Breast epithelium (tissue), 4 donors: ENCODE results near the gene SPOCK1. TPM values are rescaled to one million over a fixed set of nuclear protein-coding genes. Genes with fewer than 3 reads are reported as not detected.

ENCODE experiments used
- DNase-seq, 2 donors: peaks; one replicate each; pipeline ENCODE4 v3.0.0-alpha.2; 2019; ENCODE audit warnings: low spot score in 2 of 2
- H3K27ac ChIP-seq, 2 donors: fragments of 200-600 bp; sonication (generic) in 1 of 2; one replicate each; pipeline ENCODE4 v1.5.1; 2016 to 2019; ENCODE audit warnings: mild to moderate bottlenecking in 1 of 2
- H3K27me3 ChIP-seq, 2 donors: fragments of 200-600 bp; sonication (generic) in 1 of 2; one replicate each; pipeline versions ENCODE4 v1.5.1 to v1.6.0; 2017 to 2019; ENCODE audit warnings: control low read depth in 1 of 2, mild to moderate bottlenecking in 1 of 2
- H3K36me3 ChIP-seq: fragments of 200-600 bp; one replicate; pipeline ENCODE4 v1.5.1; 2019
- H3K4me1 ChIP-seq, 2 donors: fragments of 200-600 bp; sonication (generic); one replicate each; pipeline ENCODE4 v1.5.1; 2016 to 2019; ENCODE audit warnings: control low read depth in 1 of 2
- H3K4me3 ChIP-seq, 3 donors: fragments of 200-600 bp; sonication (generic); 1 replicate in 2 of 3; 2 replicates in 1 of 3; pipeline ENCODE4 v1.5.1; 2016 to 2019; ENCODE audit warnings: mild to moderate bottlenecking in 3 of 3, moderate library complexity in 2 of 3
- H3K9me3 ChIP-seq, 2 donors: fragments of 200-600 bp; sonication (generic) in 1 of 2; one replicate each; pipeline ENCODE4 v1.5.1; 2016 to 2019; ENCODE audit warnings: control low read depth in 1 of 2
- CTCF ChIP-seq, 3 donors: fragments of 450-650 bp; IDR thresholded peaks; one replicate each; pipeline ENCODE4 v1.5.1; 2016 to 2017; ENCODE audit warnings: antibody characterized with exemption in 3 of 3, mild to moderate bottlenecking in 3 of 3, moderate library complexity in 3 of 3
- POLR2A ChIP-seq: fragments of 450-650 bp; IDR thresholded peaks from one replicate; pipeline ENCODE4 v1.6.1; 2016; ENCODE audit warnings: antibody characterized with exemption, mild to moderate bottlenecking, moderate library complexity
- POLR2AphosphoS5 ChIP-seq, 3 donors: sonication (generic); formaldehyde crosslinking; IDR thresholded peaks; one replicate each; pipeline ENCODE4 v1.6.1; 2017; ENCODE audit warnings: antibody characterized with exemption in 3 of 3
- intact Hi-C: fragments of 100-400 bp; cut with DNase I; formaldehyde crosslinking; loops from one replicate; pipeline ENCODE4 v1.15.1; 2023; ENCODE audit warnings: low total_unique reads
- total RNA-seq, 3 donors: library from RNA; depleted of rRNA; stranded (reverse); fragments of >200 nt; gene quantifications; one replicate each; pipeline ENCODE4 v1.1.0, GENCODE V29; 2016

SPOCK1 gene
- total RNA-seq, 3 donors from 2014 or later, result 14.5 to 52.0 (median 24.3) TPM

- TF ChIP-seq POLR2AphosphoS5 (IDR thresholded peaks at IDR 0.05), result no peak
- no peak for TF ChIP-seq CTCF (IDR thresholded peaks at IDR 0.05)
- no peak for TF ChIP-seq POLR2A
- Histone ChIP-seq H3K27ac (no peak overlapping the region), H3K4me3 (no peak overlapping the region), H3K36me3 (no peaks in the 10 kb centered on the region), H3K27me3 (no peaks in the 10 kb centered on the region), H3K4me1 (no peaks in the 10 kb centered on the region), H3K9me3 (no peaks in the 10 kb centered on the region)
- DNase-seq, result no peak
- intact Hi-C loops, result no loop called here
These were observed 304.8 kb downstream of the SPOCK1 start for GRCh38 chr5:137194300-137194699.

- no peak for TF ChIP-seq POLR2AphosphoS5 (IDR thresholded peaks at IDR 0.05)
- no peak for TF ChIP-seq CTCF (IDR thresholded peaks at IDR 0.05)
- TF ChIP-seq POLR2A, result no peak
- no peak for DNase-seq
- H3K36me3 ChIP-seq, result no peaks in the 10 kb centered on the region
- no peaks in the 10 kb centered on the region for H3K4me1 ChIP-seq
- no peaks in the 10 kb centered on the region for H3K27me3 ChIP-seq
- H3K9me3 ChIP-seq, result no peaks in the 10 kb centered on the region
- intact Hi-C loops, result no loop called here
- no peak overlapping the region for H3K27ac ChIP-seq
- H3K4me3 ChIP-seq, result no peak overlapping the region
These were observed 306.8 kb downstream of the SPOCK1 start for GRCh38 chr5:137192293-137192743.

GRCh38 chr5:137191179-137191578 is 307.9 kb downstream of the SPOCK1 start:
- Histone ChIP-seq H3K27ac (no peak overlapping the region), H3K36me3 (no peaks in the 10 kb centered on the region), H3K4me3 (no peak overlapping the region), H3K4me1 (no peaks in the 10 kb centered on the region), H3K27me3 (no peaks in the 10 kb centered on the region), H3K9me3 (no peaks in the 10 kb centered on the region)
- TF ChIP-seq POLR2AphosphoS5 (IDR thresholded peaks at IDR 0.05) (no peak), CTCF (IDR thresholded peaks at IDR 0.05) (no peak), POLR2A (no peak)
- DNase-seq, result no peak
- intact Hi-C loops, result no loop called here

- no peak overlapping the region for H3K27ac ChIP-seq
- H3K9me3 ChIP-seq, result no peaks in the 10 kb centered on the region
- no peak for DNase-seq
- no peaks in the 10 kb centered on the region for H3K36me3 ChIP-seq
- TF ChIP-seq CTCF (IDR thresholded peaks at IDR 0.05) (no peak), POLR2A (no peak), POLR2AphosphoS5 (IDR thresholded peaks at IDR 0.05) (no peak)
- H3K4me1 ChIP-seq, result no peaks in the 10 kb centered on the region
- intact Hi-C loops, result no loop called here
- H3K27me3 ChIP-seq, result no peaks in the 10 kb centered on the region
- no peak overlapping the region for H3K4me3 ChIP-seq
These were observed 308.7 kb downstream of the SPOCK1 start for GRCh38 chr5:137190441-137190840.

- no peak overlapping the region for H3K4me3 ChIP-seq
- H3K27ac ChIP-seq, result no peak overlapping the region
- no peaks in the 10 kb centered on the region for H3K4me1 ChIP-seq
- no peak for TF ChIP-seq POLR2A
- TF ChIP-seq POLR2AphosphoS5 (IDR thresholded peaks at IDR 0.05), result no peak
- TF ChIP-seq CTCF (IDR thresholded peaks at IDR 0.05), result no peak
- H3K27me3 ChIP-seq, result no peaks in the 10 kb centered on the region
- no peaks in the 10 kb centered on the region for H3K36me3 ChIP-seq
- no peaks in the 10 kb centered on the region for H3K9me3 ChIP-seq
- no peak for DNase-seq
- intact Hi-C loops, result no loop called here
These were observed 309.1 kb downstream of the SPOCK1 start for GRCh38 chr5:137190031-137190430.
